CD1c-positive myeloid dendritic cell (primary cell): Measurements from ENCODE around the gene SMAGP.
"Not testable (repeated sequence)": the region's sequence is repeated elsewhere in the genome, so short reads cannot be mapped to it uniquely, and the experiment has no call there.

Experiments used
- DNase-seq: peaks from one replicate; pipeline ENCODE4 v3.0.0-alpha.2; 2016; ENCODE audit errors: extremely low spot score

SMAGP gene

DNA sequence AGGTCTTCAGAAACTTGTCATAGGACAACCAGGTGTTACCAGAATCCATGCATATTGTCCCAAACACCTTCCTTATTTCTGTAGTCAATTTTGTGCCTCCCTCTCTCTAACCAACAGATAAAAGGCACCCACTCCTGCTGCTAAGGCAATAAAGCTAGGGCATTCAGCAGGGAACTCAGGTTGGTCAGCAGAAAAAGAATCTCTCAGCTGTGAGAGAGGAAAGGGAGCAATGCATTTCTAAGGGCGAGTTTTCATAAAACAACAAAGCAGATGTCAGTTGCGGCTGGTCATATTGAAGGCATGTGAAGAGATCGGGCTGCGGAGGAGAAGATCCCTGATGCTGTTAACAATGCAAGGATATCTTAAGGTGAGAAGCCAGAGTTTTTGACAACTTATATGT lies 45.0 kb downstream of the SMAGP start:
- DNase-seq, result no peak

DNA sequence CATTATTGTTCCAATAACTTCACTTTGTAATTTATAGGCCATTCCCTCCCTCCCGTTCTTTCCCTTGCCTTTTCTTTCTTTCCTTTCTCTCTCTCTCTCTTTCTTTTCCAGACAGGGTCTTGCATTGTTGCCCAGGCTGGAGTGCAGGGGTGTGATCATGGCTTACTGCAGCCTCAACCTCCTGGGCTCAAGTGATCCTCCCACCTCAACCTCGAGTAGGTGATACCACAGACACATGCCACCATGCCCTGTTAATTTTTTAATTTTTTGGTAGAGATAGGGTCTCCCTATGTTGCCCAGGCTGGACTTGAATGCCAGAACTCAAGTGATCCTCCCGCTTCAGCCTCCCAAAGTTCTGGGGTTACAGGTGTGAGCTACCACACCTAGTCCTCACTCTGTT lies 45.6 kb downstream of the SMAGP start:
- DNase-seq, result no peak

DNA sequence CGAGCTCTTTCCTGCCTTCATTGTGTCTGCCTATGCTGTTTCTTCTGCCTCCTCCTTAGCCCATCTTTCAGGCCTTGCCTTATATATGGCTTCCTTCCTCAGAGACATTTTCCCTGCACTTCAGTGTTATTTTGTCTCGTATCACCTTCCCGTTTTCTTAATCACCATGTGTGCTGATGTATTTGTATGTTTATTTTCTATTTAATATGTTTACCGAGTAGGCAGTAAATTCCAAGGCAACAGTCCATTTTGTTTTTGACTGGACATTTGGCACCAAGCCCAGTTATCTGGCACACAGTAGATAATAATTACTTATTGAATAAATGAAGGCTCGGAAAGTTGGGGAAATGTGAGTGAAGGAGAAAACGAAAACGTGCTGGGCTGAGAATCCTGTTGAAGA lies 47.8 kb downstream of the SMAGP start:
- no peak for DNase-seq

DNA sequence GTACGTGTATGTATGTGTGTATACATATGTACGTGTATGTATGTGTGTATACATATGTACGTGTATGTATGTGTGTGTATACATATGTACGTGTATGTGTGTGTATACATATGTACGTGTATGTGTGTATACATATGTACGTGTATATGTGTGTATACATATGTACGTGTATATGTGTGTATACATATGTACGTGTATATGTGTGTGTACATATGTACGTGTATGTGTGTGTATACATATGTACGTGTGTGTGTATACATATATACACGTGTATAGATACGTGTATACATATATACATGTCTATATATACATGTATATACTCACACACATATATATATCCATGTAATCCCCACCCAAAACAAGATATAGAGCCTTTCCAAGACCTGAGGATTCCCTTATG lies 50.4 kb downstream of the SMAGP start:
- not testable (repeated sequence) for DNase-seq

DNA sequence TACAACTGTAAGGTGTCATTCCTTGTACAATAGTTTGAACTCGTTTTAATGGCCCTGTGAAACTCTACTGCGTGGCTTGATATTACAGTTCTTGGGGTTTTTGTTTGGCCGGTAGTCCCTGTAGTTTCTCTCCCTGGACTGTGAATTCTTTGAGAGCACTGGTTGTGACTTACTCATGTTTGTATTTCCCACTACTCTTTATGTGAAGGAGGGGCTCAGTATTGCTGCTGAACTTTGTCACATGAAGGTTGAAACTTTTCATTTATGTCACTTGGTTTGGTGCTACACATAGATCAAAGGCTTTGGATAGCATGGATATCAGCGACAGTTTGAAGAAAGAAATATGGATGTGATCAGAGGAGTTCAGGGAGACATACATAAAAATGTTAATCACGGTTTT lies 50.9 kb downstream of the SMAGP start:
- DNase-seq, result no peak

DNA sequence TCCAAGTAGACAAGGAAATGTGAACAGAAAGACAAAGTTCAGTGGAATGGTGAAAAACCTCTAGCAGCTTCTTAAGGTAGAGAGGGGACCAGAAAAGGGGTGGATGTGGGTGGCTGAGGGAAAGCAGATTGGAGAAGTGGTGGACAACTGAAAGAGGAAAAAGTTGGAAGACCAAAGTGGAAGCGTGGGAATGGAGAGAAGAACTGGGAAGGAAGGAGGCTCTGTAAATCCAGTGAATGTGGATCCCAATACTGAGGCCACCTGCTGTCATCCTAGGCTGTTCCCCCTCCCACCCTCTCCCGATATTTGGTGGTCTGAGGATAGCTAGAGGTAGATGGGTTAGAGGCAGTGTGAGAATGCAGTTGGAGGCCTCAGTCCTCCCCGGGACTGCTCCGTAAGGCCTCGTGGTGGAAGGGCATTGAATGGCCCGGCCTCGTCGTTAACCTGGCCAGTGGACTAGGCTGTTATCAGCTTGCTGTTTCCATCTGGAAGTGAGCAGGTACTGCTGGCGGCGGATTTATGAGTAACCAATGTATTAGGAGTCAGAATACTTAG lies 51.5 kb downstream of the SMAGP start:
- no peak for DNase-seq

DNA sequence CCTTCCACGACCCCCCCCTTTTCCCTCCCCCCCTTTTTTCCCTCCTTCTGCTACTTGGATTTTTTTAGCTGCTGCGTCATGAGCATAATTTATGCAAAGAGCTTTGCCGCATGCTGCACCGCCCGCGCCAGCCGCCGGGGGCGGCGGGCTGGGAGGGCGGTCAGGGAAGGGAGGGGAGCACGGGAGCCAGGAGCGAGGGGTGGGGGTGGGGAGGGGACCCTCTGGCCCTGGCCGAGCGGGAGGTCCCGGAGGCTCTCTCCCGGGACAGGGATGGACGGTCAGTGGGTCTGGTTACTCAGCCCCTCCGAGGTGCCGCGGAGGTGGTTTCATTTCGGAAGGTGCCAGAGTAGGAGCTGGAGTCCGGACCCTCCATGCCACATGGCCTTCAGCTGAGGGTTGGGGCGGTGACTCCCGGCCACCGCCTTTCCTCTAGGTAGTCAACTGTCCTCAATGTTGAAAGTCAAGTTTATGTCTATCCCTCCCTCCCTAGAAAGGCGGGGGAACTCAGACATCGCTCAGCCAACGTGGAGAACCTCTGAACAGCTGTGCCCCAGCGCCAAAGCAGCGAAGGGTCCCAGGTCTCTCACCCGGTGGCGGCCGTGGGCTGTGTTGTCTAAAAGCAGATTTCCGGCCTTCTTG lies 52.1 kb downstream of the SMAGP start, which contains the start of gene POU6F1:
Gene POU6F1 (minus strand): TSS at position 95 of the 639 bp plus-strand sequence. CDS start 11,226 bp downstream, outside the sequence.
- peak; percentile 80 for DNase-seq

DNA sequence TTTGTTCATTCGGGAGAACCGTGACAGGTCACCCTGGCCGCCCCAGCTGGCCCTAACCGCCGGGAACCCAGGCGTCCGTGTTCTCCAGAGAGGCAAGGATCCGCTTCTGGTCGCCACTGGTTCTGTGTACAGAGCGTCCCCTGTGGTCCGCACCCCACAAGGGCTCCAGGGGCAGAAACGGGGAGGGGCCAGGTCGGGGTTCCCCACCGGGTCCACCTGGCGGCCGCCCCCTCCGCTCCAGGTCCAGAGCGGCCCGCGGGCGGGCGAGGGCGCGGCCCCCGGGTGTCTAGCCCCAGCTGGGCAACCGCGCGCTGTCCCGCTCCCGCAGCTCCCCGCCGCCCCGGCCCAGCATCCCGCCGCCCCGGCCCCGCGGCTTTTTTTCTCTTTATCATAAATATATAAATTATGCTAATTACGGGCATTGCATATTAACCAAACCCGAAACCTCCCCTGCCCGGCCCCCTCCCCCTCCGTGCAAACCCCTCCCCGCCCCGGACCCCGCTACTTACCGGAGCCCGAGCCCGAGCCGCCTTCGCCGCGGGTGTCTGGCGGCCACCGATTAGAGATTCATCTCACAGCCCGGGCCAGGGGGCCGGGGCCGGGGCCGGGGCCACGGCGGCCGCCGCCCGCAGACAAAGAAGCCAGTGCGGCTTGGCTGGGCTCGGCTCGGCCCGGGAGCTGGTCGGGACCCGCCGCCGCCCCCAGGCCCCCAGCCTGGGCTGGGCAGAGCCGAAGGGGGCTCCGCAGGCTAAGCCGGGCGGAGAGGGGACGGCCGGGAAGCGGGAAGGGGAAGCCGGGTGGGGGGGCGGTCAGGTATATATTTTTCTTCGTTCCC lies 52.9 kb downstream of the SMAGP start:
- peak; percentile 29 for DNase-seq

DNA sequence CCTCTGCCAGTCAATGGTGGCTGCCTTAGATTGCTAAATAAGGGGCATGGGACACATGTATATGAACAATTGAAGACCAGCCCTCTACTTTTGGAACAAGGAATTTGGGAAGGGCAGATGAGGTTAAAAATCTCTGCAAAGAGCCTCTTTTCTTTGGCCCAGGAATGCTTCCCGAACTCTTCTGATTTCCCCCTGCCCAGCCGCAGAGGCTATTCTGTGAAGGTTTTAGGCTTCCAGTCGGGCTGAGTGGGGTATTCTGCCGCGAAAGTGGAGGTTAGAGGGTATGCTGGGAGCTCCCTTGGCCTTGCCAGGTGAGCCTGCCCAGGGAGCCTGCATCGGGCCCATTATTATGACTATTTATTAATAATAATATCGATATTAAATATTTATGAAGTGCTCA lies 53.6 kb downstream of the SMAGP start:
- no peak for DNase-seq

DNA sequence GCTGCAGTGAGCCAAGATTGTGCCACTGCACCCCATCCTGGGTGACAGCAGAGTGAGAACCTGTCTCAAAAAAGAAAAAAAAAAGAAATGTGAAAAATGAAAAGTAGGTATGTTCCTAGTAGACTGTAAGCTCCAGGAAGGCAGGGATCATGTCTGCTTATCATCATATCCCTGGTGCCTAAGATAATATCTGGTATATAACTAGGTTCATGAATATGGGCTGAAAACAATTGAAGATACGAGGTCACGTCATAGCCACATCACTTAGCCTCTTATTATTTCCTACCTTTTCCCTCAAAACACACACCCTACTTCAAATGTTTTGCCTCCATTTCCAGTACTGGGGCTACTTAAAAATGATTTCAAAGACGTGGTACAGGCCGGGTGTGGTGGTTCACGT lies 55.3 kb downstream of the SMAGP start:
- DNase-seq, result no peak

DNA sequence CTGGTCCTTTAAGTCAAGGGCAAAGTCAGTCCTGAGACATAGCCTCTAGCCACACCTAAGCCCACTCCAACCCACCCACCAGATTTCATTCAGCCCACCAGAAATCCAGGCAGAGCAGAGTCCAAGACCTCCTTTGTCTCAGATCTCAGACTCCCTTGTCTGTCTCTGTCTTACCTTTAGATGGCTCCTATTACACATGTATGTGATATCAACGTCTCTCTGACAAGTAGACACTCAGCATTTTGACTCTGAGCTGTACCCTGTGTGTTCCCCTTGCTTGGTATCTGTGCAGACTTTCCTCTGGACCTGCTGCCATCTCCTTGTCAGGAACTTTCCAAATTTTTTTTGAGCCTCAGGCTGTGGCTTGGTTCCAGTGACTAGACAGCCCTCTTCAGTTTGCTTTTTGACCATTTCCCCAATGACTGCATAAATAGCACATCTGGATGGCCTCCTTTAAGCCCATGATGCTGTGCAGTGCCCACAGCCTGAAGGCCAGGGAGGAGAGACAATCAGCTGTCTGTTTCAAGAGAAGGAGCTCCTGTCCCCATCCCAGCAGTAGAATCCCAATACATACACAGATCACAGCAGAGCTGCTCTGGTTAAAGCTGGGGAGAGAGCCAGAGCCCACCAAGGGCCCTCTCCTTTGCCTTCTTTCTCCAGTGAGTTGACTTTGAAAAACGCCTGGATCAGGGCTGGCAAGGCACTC lies 59.4 kb downstream of the SMAGP start:
- no peak for DNase-seq

DNA sequence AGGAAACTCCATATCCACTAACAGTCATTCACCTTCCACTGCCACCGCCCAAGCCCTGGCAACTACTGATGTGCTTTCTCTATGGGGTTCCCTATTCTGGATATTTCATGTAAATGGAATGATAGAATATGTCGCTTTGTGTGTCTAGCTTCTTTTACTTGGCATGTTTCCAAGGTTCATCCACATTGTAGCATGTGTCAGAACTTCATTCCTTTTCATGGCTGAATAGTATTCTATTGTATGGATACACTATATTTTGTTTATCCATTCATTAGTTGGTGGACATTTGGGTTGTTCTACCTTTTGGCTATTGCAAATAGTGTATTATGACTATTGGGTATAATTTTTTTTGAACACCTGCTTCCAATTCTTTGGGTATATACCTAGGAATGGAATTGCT lies 61.0 kb downstream of the SMAGP start:
- no peak for DNase-seq

DNA sequence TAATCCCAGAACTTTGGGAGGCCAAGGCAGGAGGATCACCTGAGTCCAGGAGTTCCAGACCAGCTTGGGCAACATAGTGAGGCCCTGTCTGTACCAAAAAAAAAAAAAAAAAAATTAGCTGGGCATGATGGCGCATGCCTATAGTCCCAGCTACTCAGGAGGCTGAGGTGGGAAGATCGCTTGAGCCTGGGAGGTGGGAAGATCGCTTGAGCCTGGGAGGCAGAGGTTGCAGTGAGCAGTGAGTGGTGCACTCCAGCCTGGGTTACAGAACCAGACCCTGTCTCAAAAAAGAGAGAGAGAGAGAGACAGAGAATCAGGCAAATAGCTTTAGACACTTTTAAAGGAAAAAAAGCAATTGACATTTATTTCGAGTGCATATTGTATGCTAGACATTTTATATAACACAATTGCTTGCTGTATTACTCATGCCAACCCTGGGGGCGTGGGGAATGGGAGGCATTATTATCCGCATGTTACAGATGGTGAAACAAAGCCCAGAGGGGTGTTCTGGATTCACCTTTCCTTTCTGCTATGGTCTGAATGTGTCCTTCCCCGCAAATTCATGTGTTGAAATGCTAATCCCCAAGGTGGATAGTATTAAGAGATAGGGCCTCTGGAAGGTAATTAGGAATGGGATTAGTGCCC lies 62.1 kb downstream of the SMAGP start:
- no peak for DNase-seq

DNA sequence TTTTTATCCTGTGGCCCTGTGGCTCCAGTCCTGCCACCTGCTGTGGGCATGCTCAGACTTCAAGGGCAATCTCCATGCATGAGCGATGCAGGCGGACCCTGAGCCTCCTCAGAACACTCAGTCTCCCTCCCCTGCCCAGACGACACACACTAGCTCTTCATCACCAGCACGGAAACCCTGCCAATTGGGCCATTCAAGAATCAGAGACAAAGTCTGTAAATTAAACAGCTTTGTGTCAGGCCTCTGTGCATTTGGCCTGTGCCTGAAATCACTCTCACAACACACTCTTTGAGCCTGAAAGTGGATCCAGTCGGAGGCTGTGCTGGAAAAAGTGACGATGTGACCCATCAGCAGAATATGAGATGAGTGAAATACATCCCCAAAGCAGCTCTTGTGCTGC lies 64.9 kb downstream of the SMAGP start:
- no peak for DNase-seq

DNA sequence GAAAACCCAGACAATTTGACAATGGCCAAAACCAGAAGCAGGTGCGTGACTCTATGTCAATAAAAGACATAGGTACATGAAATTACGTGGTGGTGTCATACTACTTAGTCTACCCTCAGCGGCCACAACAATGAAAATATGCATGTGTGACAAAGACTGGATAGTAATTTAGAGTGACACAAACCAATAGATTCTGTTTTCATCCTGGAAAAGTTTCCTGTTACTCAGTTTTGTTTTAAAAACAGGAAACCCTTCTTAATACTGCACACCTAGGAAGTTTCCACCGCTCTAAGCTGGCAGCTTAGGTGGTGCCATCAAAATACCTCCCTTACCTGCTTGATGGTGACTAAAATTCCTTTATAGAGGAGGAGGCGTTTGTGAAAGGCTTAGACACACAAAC lies 67.5 kb downstream of the SMAGP start:
- no peak for DNase-seq

DNA sequence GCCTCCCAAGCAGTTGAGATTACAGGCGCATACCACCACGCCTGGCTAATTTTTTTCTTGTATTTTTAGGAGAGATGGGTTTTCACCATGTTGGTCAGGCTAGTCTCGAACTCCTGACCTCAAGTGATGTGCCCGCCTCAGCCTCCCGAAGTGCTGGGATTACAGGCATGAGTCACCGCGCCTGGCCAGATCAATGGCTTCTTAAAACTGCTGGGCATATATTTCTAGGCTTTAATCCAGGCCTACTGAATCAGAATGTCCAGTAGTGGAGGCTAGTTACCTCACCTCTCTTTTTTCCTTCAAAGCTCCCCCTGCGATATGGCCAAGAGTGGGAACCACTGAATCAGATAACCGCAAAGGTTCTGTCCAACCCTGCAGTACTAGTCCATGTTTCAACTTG lies 69.4 kb downstream of the SMAGP start:
- no peak for DNase-seq

DNA sequence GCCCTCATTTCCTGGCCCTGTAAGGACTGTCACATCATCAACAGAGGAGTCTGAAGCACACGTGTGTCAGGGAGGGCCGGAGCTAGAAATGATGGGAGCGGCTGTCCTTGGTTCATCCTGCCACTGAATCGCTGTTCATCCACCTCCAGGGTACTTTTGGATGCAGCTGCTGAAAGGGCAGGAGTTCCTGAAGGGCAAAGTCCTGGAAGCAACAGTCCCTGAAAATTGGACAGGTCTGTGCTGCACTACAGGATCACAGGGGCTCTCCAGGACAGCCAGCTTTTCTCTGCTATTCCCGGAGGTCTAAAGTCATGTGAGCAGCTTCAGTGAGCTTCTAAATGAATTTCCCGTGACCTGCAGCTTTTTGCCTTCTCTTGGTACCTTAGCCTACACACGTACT lies 70.1 kb downstream of the SMAGP start:
- DNase-seq, result no peak

DNA sequence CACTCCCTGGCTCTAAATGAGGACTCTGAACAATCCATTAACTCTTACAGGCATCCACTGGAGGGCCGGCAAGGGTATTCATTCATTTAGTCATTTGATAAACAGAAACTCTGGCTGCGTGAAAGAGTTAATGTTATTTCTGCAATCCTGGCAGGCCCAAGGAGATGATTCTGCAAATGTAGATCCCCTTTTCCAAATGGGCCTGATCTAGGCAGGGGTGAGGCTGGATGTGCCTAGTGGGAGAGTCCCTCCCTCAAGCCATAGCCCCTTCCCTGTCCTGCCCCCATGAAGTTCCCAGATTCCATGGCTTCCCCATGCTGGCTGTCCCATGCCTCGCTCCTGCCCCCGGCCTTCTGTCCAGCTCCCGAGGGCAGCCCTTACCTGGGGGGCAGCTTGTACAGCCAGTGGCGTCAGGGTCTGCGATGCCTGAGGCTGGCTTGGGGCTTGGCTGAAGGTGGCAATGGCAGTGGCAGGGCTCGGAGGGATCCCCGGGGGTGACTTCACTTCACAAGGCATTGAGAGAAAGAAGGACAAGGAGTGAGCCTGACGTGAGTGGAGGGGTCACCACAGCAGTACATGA lies 70.8 kb downstream of the SMAGP start:
- no peak for DNase-seq

DNA sequence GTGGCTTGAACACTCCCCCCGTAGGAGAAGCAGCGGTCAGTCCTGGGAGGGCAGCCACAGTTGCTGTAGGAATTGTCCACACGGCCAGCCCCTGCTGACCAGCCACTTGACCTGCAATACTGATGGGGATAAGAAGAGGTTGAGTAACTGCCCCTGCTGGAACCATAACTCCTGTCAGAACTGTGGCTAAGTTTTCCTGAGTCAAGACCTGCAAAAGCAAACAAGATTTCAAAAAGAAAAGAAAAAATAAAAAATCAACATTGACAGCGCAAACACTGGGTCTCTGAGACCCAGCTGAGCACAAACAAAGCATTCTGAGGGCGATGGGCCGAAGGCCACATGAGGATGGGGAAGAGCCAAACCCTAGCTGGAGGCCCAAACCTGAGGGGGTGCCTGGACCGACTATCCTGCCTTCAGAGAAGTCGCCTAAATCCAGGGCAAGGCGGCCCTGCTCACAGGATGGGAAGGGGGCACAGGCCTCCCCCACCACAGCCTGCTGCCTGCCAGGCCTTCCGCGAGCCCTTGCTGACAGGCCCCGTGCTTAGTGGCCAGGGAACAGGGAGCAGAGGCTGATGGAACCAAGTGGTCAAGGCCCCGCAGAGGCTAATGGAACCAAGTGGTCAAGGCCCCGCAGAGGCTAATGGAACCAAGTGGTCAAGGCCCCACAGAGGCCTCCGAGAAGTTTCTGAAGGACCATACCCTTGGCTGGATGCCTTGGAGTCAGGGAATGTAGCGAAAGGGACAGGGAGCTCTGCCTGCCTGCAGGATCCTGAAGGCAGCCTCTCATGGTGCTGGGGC lies 71.4 kb downstream of the SMAGP start:
- DNase-seq, result no peak

DNA sequence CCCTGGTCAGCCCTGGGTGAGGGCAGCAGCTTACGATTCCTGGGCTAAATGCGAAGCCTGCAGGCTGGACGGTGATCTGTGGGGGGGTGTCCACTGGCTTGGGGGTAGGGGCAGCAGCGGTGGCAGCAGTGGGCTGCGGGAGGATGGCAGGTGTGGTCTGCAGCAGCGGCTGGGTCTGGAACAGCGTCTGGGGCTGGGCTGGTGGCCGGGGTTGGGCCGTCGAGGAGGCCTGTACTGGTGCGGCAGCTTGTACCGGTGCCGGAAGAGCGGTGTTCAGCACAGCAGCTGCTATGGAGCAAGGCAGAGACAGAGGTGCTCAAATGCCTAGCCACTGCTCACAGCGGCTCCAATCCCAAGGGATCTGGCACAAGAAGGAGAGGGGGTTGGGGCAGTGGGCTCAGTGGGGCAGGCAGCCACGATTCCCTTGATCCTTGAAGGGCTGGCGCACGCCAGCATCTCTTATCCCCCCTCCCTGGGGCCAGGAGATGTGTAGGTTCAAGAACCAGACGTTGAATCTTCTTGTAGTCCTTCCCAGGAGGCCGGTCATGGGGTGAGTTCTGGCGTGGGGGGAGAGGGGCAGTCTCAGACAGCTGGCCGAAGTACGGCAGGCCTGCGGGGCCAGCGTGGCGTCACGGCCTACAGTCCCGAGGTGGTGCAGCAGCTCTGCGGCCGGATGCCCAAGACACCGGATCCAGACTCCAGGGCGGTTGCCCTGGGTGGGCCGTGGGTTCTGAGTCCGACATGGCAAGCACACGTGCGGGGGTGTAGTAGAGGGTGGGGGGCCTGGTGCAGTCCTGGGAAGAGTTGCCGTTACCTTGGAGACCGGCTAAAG lies 72.3 kb downstream of the SMAGP start:
- DNase-seq, result no peak
